GM19328 (cell line): ENCODE results near the gene OCA2.
"Not testable (repeated sequence)": the region's sequence is repeated elsewhere in the genome, so short reads cannot be mapped to it uniquely, and the experiment has no call there.

Experiments
- ATAC-seq: cut with Tn5 transposase; IDR thresholded peaks from one replicate; pipeline ENCODE4 v1.9.1; 2021; ENCODE audit warnings: mild to moderate bottlenecking, moderate library complexity; ENCODE audit not compliant: unreplicated experiment

The OCA2 gene

DNA sequence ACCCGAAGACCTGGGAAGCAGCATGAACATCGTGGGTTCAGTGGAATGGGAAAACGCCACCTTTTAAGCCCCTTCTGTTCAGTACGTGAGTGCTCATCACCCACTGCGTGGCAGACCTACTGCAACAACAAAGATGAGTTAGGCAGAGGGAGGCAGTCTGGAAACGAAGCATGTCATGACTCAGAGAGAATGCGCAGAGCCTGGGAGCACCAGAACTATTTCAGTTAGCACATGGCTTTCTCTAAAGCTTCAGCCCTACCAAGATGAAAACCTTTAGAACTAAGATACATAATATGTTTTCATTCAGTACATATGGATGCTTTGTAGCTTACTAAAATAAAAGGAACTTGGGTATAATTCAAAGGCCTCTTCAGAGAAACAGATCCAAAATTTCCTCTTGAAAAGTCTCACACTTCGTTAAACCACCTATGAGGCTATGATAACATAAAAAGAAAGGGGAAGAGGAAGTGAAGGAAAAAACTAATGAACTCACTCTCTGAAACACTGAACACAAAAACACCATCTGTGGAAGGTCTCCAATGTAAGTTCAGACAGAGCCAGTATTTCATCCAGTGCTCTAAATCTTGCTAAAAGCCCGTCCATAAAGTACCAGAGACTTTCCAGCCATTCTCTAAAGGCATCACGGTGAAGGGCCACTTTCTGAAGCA, 140.1 kb downstream of the OCA2 start:
- ATAC-seq = no peak

DNA sequence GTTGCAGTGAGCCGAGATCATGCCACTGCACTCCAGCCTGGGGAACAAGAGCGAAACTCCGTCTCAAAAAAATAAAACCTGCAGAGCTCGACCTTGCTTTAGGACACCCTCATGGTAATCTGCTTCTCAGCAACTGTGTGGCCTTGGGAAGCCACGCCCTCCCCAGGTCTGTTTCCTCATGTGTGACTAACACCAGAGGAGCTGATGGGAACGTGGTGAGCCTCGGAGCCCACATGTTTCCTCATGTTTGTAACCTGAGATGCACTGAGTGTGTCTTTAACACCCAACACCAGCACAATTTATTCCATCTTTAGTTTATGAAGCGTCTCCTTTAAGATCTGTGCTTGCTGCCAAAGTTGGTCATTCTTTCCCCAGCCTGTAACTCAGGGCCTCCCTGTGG, 142.8 kb downstream of the OCA2 start:
- no peak for ATAC-seq

DNA sequence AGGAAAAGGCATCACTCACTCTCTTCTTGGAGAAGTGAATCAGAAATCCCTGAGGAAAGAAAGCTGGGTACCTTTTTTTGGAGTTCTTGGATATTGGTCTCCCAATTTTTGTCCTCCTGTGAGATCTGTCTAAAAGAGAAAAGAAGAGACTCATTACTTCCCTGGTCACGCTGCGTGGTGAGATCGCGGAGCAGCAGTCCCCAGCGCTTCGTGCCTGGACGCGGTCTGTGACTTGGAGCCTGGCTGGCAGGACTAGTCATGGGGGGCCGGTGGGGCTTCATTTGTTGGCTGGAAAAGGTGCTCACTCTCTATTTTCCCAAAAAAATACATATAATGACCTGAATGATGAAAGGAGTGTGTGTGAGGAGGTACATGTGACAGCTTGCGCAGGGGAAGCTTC, 144.0 kb downstream of the OCA2 start:
- no peak for ATAC-seq

DNA sequence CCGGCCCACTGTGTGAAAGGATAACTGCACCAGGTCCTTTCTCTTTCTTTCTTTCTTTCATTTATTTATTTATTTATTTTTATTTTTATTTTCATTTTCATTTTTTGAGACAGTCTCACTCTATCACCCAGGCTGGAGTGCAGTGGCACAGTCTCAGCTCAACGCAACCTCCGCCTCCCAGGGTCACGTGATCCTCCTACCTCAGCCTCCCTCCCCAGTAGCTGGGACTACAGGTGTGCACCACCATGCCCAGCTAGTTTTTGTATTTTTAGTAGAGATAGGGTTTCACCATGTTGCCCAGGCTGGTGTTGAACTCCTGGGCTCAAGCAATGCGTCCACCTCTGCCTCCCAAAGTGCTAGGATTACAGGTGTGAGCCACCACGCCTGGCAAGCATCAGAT, 146.5 kb downstream of the OCA2 start:
- not testable (repeated sequence) for ATAC-seq

DNA sequence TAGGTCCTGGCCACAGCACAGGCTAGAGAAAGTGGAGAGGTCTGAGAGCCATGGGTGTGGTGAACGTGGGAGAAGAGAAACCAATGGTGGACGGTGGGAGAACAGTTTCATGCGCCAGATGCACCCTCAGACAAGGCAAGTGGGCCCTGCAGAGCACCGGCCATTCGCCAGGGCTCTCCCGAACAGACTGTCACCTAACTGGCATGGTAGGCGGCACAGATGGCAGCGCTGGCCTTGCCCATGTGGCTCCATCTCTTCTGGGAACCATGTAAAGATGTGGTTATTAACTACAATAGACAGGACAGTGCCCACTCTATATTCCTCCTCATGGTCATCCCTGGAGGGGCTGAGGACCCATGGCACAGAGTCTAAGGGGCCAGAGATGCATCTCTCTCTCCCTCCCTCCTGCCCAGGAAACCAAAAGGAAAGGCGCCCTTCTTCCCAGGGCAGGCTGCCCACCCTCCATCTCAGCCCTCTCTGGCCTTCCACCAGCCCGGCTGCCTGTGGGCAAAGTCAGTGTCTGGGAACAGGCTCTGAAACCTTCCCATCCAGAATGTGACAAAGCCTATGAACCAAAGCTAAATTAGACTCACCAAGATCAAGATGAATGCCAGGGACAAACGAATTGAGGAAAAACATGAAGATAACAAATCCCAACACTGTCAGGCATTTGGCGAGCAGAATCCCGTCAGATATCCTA, 147.8 kb downstream of the OCA2 start:
- no peak for ATAC-seq

DNA sequence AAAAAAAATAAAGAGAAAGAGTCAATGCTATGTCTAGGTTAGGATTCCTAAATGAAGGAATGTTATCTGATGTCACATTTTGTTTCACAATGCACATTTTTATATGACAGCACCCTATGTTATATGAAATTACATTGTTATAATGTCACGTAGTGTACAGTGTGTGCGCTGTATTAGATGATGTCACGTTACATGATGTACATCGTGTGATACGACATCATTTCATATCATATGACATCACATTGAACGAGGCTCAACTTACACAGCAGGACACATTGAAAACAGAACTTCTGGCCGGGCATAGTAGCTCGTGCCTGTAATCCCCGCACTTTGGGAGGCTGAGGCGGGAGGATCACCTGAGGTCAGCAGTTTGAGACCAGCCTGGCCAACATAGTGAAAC, 150.0 kb downstream of the OCA2 start:
- no peak for ATAC-seq

DNA sequence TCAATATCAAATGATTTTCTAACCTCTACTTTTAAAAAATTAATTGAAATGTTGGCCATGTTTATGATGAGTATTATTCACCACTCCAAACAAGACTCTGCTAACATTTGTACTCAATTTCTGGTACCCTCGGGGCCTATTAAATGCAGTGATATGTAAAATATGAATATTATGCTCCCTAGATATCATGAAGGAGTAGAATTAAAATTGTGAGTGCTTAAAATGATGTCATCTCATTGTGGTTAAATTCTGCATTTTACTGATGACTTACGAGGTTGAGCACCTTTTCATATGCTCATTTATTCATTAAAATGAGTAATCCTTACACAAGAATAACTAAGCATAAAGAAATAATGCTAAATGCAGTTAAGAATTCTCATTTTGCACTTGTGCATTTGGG, 159.9 kb downstream of the OCA2 start:
- ATAC-seq = no peak

DNA sequence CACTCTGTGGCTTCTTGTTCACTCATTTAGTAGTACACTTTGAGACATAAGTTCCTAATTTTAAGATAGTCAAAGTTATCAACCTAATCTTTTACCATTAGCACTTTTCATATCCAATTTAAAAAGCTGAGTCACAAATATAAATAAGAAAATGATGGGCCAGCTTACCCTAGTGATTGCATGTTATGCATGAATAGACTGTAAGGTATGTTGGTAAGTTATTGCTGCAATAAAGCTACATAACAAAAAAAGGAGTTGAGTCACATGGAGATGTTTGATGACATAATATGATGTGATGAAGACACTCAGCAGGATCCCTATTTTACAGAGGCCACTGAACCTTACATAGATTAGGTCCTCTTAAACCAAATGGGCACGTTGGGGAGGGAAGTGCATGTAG, 161.3 kb downstream of the OCA2 start:
- no peak for ATAC-seq

DNA sequence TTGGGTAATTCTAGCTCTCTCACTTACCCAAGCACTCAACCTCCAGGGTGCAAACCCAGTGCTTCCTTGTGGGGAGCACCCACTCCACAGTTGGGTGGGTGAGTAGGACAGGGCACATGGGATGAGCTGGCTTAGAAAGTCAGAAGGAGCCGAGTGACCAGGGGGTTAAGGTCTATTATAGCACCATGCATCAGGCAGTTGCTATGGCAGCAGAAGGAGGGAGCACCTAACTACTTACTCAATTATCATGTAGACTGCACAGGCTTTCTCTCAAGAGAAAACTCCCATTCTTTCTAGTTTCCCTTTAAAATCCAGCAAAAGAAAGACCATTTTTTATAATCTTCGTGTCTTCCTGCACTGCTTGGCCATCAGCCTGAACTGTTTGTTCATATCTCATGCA, 163.0 kb downstream of the OCA2 start:
- no peak for ATAC-seq

DNA sequence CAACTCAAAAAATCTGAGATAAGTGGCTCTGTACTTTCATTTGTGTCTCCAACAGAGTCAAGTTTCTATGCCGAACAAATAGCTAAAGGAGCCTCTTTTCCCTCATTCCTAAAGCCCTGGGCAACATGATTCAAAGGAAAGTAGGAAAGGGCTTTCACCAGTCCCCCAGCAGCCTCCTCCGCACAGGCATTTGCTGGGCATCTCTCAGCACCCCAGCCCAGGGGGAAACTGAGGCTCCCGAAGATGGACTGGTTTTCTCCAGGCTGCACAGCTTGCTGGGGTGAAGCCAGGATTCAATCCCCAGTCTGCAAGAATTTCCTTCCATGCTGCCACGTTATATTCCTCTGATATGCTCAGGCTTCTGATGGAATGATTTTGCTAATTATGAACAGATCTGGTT, 163.8 kb downstream of the OCA2 start:
- no peak for ATAC-seq

DNA sequence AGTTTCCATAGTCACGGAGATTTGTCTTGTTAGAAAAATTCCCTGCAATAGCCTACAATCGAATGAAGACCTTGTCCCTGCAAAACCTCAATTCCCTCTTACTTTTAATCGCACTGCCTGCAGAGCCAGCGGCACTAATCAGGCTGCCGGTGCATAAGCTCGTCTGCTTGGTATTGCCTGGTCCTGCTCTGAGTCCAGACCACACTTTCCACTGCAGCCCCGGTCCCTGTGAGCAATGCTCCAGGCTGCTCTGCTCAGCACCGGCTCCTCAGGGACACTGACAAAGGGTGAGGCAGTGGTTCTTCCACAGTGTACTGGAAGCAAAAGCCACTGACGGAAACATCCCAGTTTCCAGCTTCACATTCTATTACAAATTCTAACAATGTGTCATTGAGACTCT, 164.3 kb downstream of the OCA2 start:
- no peak for ATAC-seq

DNA sequence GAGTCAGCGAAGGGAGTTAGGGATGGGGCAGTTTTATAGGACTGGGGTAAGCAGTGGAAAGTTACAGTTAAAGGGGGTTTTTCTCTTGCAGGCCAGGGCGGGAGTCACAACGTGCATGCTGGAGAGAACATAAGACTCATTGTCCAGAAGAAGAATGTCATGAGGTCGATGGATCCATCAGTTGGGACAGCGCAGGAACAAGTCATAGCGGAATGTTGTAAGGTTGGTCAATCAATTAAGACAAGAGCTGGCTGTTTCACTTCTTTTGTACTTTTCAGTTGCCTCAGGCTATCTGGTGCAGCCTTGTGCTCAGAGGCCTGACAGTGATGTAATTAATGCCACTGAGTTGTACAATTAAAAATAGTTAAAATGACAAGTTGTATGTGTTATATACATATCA, 165.6 kb downstream of the OCA2 start:
- ATAC-seq = no peak

DNA sequence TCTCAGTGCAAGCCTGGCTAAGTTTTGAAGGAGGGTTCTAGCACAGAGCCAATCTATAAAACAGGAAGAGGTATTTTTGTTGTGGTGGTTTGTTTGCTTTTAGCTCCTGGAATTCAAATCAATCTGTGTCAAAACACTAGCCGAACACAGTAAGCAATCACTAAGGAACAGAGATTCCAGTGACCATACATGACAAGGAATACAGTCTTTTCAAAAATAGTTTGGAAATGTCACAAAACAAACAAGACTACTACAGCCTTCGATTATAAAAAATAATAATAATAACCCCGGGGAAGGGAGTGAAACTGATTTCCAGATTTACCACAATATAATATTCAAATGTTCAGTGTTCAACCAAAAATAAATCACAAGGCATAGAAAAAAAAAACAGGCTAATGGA, 166.5 kb downstream of the OCA2 start:
- no peak for ATAC-seq

DNA sequence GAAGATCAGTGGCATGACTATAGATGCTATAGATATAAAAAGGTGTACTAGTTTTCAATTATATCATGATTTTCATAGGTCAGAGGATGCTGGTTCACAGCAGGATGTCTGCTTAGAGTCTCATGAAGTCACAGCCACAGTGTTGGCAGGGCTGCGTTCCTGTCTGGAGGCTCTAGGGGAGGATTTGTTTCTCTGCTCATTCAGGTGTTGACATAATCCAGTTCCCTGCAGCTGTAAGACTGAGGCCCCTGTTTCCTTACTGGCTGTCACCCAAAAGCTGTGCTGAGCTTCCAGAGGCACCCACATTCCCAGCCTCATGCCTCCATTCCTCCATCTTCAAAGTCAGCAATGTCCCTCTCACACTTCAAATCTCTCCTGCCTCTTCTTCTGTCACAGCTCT, 170.7 kb downstream of the OCA2 start:
- no peak for ATAC-seq

DNA sequence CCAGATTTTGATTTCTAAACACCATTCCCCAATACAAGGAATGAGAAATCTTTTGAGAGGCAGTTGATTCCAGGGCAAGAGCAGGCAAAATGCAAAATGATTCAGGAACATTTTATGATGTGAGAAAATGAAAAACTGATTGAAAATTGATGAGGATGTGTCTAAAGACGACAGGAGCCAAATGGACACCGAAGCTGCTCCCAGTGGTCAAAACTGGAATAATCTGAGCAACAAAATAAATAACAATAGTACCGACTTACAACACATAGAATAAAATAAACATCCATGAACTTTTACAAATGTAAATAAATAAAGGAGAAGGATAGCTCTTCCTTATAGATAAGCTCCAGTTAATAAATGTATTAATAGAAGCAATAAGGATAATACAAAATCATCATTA, 186.8 kb downstream of the OCA2 start:
- no peak for ATAC-seq

DNA sequence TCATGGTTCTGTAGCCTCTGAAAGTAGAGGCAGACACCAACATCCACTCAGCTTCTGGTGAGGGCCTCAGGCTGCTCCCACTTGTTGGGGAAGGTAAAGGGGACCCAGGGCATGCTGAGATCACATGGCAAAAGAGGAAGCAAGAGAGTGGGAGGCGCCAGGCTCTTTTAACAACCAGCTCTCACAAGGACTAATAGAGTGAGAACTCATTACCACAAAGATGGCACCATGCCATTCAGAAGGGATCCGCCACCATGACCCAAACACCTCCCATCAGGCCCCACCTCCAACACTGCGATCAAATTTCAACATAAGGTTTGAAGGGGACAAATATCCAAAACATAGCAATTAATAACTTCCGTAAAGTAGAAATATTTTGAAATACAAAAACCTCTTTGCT, 192.3 kb downstream of the OCA2 start:
- no peak for ATAC-seq

DNA sequence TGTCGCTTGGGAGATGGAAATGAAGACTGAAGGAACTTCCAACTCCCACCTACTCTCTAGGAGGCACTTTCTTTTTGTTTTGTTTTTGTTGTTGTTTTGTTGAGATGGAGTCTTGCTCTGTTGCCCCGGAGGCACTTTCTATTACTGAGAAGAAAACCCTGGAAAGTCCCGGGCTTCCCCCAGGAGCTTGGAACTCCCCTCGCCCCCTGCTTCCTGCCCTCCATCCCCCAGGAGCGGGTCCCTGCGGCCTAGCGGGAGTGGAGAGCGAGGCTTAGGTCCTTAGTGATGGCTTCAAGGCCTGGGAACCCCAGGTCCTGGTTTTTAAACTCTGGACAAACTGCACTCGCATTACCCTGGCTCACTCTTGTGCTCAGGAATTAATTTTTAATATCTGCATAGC, 195.7 kb downstream of the OCA2 start:
- no peak for ATAC-seq

DNA sequence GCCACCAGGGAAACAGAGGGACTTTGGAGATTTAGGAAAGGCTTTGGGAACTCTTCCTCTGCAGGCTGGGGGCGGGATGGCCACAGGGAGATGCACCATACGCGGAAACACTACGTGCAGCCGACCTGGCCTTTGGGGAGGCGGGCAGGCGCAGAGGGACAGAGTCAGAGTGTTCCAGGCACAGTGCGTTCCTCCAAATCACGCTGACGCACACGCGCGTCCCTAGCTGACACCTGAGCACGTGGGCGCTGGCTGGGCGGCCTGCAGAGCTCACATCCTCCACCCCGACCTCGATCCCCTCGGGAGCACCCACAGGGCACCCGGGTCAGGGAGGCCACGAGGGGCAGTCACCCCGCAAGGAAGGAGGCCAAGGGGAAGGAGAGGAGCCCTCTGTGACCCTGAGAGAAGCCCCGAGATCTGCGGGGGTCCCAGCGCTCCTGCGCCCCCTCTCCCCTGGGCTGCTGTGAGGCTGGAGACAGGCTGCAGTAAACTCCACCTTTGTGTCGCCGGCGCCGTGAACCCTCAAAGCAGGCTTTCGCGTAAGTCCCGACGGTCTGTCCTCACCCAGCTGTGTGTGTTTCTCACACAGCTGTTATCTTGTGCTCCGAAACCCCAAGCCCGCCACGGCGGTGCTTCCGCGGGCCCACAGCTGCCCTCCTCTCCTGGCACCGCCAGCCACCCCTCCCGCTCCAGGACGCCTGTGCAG, 196.3 kb downstream of the OCA2 start:
- no peak for ATAC-seq

DNA sequence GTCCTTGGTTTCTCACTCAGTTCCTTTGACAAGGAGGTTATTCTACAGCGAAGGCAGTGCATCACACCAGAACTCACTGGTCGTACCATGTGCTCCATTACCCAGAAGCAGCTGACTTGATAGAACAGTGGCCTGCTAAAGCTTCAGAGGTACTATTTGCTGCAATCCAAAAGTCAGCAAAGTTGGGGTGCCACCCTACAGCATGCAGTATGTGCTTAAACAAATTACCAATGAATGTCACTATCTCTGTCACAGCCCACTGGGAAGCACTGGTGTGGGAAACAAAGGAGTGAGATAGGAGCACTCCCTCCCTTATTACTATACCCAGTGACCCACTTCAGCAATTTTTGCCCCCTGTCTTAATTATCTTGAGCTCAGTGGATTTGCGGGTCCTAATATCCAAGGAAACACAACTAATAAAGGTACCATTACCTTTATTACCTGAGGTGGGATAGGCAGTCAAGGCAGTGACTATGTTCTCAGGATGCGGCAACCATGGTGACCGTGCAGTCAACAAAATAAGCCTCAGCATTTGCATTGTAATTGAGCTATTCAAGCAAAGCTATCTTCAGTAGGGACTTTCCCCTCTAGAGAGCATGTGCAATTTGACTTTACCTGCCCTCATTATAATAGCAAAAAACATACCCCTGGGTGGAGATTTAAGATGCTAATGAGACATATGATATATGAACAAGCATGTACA, 199.4 kb downstream of the OCA2 start:
- ATAC-seq = no peak

DNA sequence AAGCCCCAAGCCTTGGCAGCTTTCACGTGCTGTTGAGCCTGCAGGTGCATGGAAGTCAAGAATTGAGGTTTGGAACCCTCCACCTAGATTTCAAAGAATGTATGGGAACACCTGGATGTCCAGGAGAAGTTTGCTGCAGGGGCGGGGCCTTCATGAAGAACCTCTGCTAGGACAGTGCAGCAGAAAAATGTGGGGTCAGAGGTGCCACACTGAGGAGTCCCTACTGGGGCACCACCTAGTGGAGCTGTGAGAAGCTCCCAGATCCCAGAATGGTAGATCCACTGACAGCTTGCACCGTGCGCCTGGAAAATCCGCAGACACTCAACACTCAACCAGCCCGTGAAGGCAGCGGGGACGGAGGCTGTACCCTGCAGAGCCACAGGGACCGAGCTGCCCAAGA, 201.6 kb downstream of the OCA2 start:
- no peak for ATAC-seq

DNA sequence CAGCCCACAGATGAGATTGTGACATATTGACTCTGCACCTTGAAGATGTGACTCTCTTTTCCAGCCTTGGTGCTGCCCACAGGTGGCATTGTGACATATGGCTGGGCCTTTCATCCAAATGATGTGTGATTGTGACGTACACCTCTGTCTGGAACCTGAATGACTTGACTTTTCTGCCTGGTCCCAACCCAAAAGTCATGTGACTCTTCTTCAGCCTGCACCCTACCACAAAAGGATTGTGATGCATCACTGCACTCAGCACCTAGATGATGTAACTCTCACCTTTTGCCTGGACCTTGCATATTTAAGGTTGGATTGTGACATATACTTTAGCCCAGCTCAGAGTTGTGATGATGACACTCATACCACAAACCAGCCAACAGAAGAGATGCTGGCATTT, 204.5 kb downstream of the OCA2 start:
- no peak for ATAC-seq

DNA sequence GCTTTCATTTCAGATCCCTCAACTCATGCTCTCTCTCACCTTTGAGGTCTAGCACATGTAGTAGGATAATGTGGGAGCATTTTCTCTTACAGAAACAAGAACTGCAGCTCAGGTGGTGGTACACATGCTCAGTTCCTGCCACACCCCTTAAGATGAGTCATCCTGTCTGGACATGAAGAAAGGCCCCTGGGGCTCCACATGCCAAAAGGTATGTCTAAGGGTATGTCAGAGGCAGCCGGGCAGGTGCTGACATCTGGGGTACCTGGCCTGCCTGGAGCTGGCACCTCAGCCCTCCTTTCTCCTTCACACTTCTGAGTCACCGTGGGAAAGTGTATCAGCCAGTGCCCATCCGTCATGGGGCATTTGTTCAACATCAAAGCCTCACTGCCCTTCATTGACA, 209.9 kb downstream of the OCA2 start:
- no peak for ATAC-seq
